ENCODE measurements around the gene ARMC12. TPM values are rescaled to one million over a fixed set of nuclear protein-coding genes. Genes with fewer than 3 reads are reported as not detected.

The ARMC12 gene
- total and polyA plus RNA-seq, 2 of the 13 experiments (the other 11 are each of a cell fraction or from before 2014, with no cell fraction given): 1.3 TPM; not detected in 1

- TF ChIP-seq ZSCAN5A (CRISPR knock-in tag; IDR thresholded peaks at IDR 0.05; ENCODE audit: borderline replicate concordance): peak; percentile 60; the same call in 1 of the 2 replicates
- no peak for TF ChIP-seq ZNF552 (CRISPR knock-in tag; IDR thresholded peaks at IDR 0.05; ENCODE audit: borderline replicate concordance)
- no peak for TF ChIP-seq ZNF274 (CRISPR knock-in tag; IDR thresholded peaks at IDR 0.05)
- 0 out of 2 replicates have a peak, but pooled peaks have one; percentile 86 for TF ChIP-seq ZXDC (CRISPR knock-in tag; IDR thresholded peaks at IDR 0.05)
- no peak for TF ChIP-seq ZNF781 (CRISPR knock-in tag; IDR thresholded peaks at IDR 0.05; ENCODE audit: borderline replicate concordance, not compliant biosample characterization)
- TF ChIP-seq ZNF512 (CRISPR knock-in tag; IDR thresholded peaks at IDR 0.05): no peak
- no peak for TF ChIP-seq DZIP1 (CRISPR knock-in tag; IDR thresholded peaks at IDR 0.05)
- no peak for TF ChIP-seq ZFP62 (CRISPR knock-in tag; IDR thresholded peaks at IDR 0.05)
- TF ChIP-seq MAF1 (CRISPR knock-in tag; IDR thresholded peaks at IDR 0.05; ENCODE audit: borderline replicate concordance): no peak
- no peak for TF ChIP-seq FIP1L1 (IDR thresholded peaks at IDR 0.05; ENCODE audit: borderline replicate concordance, insufficient read depth, low read depth, low read length)
- TF ChIP-seq STAG1 (CRISPR knock-in tag; IDR thresholded peaks at IDR 0.05): no peak
- TF ChIP-seq TRAFD1 (CRISPR knock-in tag; IDR thresholded peaks at IDR 0.05; ENCODE audit: borderline replicate concordance): no peak
- no peak for TF ChIP-seq ZNF746 (CRISPR knock-in tag; IDR thresholded peaks at IDR 0.05)
- TF ChIP-seq HDAC2 (CRISPR knock-in tag; IDR thresholded peaks at IDR 0.05): peak; percentile 26; the same call in 1 of the 2 replicates
- no peak for TF ChIP-seq PLRG1 (conservative IDR thresholded peaks at IDR 0.05)
- no peak for TF ChIP-seq ZSCAN29 (CRISPR knock-in tag; conservative IDR thresholded peaks at IDR 0.05)
- no peak; the same call in 1 of the 2 replicates for TF ChIP-seq ZNF263 (CRISPR knock-in tag; IDR thresholded peaks at IDR 0.05)
Observed at GRCh38 chr6:35727935-35728682, 8.7 kb upstream of the ARMC12 start (continued).

Data from HepG2 (cell line).